Smooth muscle cell (in vitro differentiated cells): Measurements from ENCODE around the gene YKT6. TPM values are rescaled to one million over a fixed set of nuclear protein-coding genes. Genes with fewer than 3 reads are reported as not detected.

Source experiments
- DNase-seq: peaks from one replicate; lab custom pipeline; 2025; ENCODE audit not compliant: unreplicated experiment; lab: John Stamatoyannopoulos, UW
- H2AFZ ChIP-seq: fragments of 200-600 bp; sonication (generic); 2 replicates; pipeline ENCODE4 v1.6.0; 2016; ENCODE audit warnings: antibody characterized with exemption, low read depth, mild to moderate bottlenecking
- H3F3A ChIP-seq: fragments of 200-600 bp; sonication (generic); 2 replicates; pipeline ENCODE4 v1.6.0; 2017; ENCODE audit warnings: antibody characterized with exemption, low read depth
- H3K27ac ChIP-seq: fragments of 200-600 bp; sonication (generic); 2 replicates; pipeline ENCODE4 v1.5.1; 2016; ENCODE audit warnings: low read depth, mild to moderate bottlenecking
- H3K27me3 ChIP-seq: fragments of 200-600 bp; sonication (generic); 2 replicates; pipeline ENCODE4 v1.6.1; 2016; ENCODE audit warnings: low read depth, mild to moderate bottlenecking
- H3K36me3 ChIP-seq: fragments of 200-600 bp; sonication (generic); 2 replicates; pipeline ENCODE4 v1.5.1; 2016; ENCODE audit warnings: low read depth
- H3K4me1 ChIP-seq: fragments of 200-600 bp; sonication (generic); 2 replicates; pipeline ENCODE4 v1.5.1; 2016; ENCODE audit warnings: low read depth
- H3K4me2 ChIP-seq: fragments of 200-600 bp; sonication (generic); 2 replicates; pipeline ENCODE4 v1.6.0; 2016; ENCODE audit warnings: mild to moderate bottlenecking
- H3K4me3 ChIP-seq: fragments of 200-600 bp; sonication (generic); 2 replicates; pipeline ENCODE4 v1.5.1; 2016; ENCODE audit warnings: mild to moderate bottlenecking
- H3K79me2 ChIP-seq: fragments of 200-600 bp; sonication (generic); 2 replicates; pipeline ENCODE4 v1.6.0; 2016; ENCODE audit warnings: low read depth, mild to moderate bottlenecking
- H3K9ac ChIP-seq: fragments of 200-600 bp; sonication (generic); 2 replicates; pipeline ENCODE4 v1.6.0; 2016; ENCODE audit warnings: low read depth
- H3K9me3 ChIP-seq: fragments of 200-600 bp; sonication (generic); replicated peaks from 2 replicates; pipeline ENCODE4 v1.5.1; 2016; ENCODE audit warnings: low read depth
- H4K20me1 ChIP-seq: fragments of 200-600 bp; sonication (generic); 2 replicates; pipeline ENCODE4 v1.6.0; 2016; ENCODE audit warnings: low read depth
- CTCF ChIP-seq: fragments of 200-600 bp; sonication (generic); IDR thresholded peaks from 2 replicates; pipeline ENCODE4 v1.5.1; 2017; ENCODE audit warnings: borderline replicate concordance, mild to moderate bottlenecking, antibody characterized with exemption; ENCODE audit not compliant: insufficient read depth, poor library complexity, severe bottlenecking
- WGBS: methylation state at CpG from one replicate; pipeline ENCODE4 v1.1.7; 2016; ENCODE audit warnings: low lambda C conversion rate; 5-methylcytosine and 5-hydroxymethylcytosine counted together
- polyA plus RNA-seq: library from polyadenylated mRNA; unstranded; fragments of >200 nt; fragmentation: Nextera tagmentation; extraction: Ambion mirVana; gene quantifications from 2 replicates; pipeline ENCODE4 v1.2.1, GENCODE V29; 2016
- total RNA-seq: library from RNA; depleted of rRNA; stranded (reverse); fragments of >200 nt; gene quantifications from 2 replicates; pipeline ENCODE4 v1.2.3, GENCODE V29; 2014

Gene YKT6
- total and polyA plus RNA-seq, 2 experiments from 2014 or later, result 64.2 to 86.5 TPM

DNA sequence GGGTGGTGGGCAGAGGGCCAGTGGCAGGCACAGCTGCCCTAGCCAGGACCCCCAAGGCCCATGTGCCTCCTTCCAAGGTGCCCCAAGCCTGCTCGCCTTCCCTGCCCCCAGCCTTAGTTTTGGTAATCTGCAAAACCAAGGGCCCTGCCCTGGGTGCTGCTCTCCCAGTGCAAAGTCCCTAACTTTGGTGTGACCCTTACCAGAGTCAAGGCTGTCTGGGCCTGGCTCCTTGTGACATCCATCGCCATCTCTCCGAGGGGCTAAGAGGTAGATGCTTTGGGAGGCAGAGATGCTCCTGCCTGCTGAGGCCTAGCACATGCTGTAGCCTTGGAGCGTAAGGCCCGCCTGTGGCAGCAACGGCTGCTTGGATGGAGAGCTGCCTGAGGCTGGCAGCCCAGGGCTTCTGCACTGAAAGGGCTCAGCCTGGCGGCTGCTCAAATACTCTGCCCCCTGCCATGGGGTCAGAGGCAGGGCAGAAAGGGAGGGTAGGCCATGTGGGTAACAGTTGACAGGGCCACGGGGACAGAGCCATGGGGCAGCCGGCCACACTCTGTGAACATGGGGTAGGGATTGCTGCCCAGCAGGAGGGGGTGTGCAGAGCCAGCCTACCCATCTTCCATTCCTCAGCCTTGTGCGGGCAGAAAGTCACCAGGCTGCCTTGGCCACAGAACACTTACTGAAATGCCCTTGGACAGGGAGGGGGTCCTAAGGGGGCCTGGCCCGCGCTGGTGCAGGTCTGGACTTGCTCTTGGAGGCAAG lies 41.7 kb upstream of the YKT6 start:
- Histone ChIP-seq H3K36me3 (no peaks in the 10 kb centered on the region), H3K27me3 (no peaks in the 10 kb centered on the region)
- 95% methylated on average over 12 of the region's 12 CpGs for WGBS

GRCh38 chr7:44159824-44160630 lies 40.8 kb upstream of the YKT6 start:
- WGBS, result 75% methylated on average over 5 of the region's 5 CpGs
- no peak for TF ChIP-seq CTCF

More for the DNA sequence above, 41.7 kb upstream of the YKT6 start:
- H3K9ac ChIP-seq, result no peak overlapping the region
- H3F3A ChIP-seq, result no peaks in the 10 kb centered on the region
- H3K4me1 ChIP-seq, result peaks cover 8% of the 10 kb centered on the region
- DNase-seq, result no peak
- H3K4me2 ChIP-seq, result no peak overlapping the region
- no peak overlapping the region for H3K27ac ChIP-seq
- H2AFZ ChIP-seq, result no peak overlapping the region
- no peak overlapping the region for H3K4me3 ChIP-seq
- TF ChIP-seq CTCF, result no peak
- H3K79me2 ChIP-seq, result no peaks in the 10 kb centered on the region
- H4K20me1 ChIP-seq, result no peaks in the 10 kb centered on the region
- no peaks in the 10 kb centered on the region for H3K9me3 ChIP-seq

DNA sequence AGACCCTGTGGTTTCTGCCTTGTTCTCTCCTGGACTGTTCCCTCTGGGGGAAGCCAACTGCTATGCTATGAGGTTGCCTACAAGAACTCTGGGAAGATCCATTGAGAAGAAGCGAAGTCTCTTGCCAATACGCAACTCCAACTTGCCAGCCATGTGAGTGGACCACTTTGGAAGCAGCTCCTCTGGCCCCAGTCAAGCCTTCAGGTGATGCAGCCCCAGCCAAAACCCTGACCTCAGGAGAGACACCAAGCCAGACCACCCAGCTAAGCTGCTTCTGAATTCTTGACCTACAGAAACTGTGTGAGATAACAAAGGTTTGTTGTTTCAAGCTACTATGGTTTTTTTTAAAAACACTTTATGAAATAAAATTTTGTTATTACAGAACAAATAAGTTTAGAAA lies 39.4 kb upstream of the YKT6 start:
- H3K9me3 ChIP-seq, result no peaks in the 10 kb centered on the region
- 96% methylated on average over 2 of the region's 2 CpGs for WGBS
- H3K4me3 ChIP-seq, result no peak overlapping the region
- H3K27ac ChIP-seq, result no peak overlapping the region
- no peak for DNase-seq
- no peaks in the 10 kb centered on the region for H3K79me2 ChIP-seq
- H3K4me2 ChIP-seq, result no peak overlapping the region
- peaks cover 11% of the 10 kb centered on the region for H3K4me1 ChIP-seq
- H3K9ac ChIP-seq, result no peak overlapping the region
- H3F3A ChIP-seq, result peaks cover 6% of the 10 kb centered on the region
- no peaks in the 10 kb centered on the region for H3K27me3 ChIP-seq
- no peaks in the 10 kb centered on the region for H3K36me3 ChIP-seq
- H2AFZ ChIP-seq, result no peak overlapping the region
- no peak for TF ChIP-seq CTCF
- H4K20me1 ChIP-seq, result no peaks in the 10 kb centered on the region

More at GRCh38 chr7:44159824-44160630, 40.8 kb upstream of the YKT6 start:
- Histone ChIP-seq H3K4me2 (no peak overlapping the region), H3K27me3 (no peaks in the 10 kb centered on the region), H2AFZ (no peak overlapping the region), H3K9ac (no peak overlapping the region), H4K20me1 (no peaks in the 10 kb centered on the region), H3K4me3 (no peak overlapping the region), H3K9me3 (no peaks in the 10 kb centered on the region), H3F3A (peaks cover 6% of the 10 kb centered on the region), H3K36me3 (no peaks in the 10 kb centered on the region), H3K79me2 (no peaks in the 10 kb centered on the region), H3K4me1 (peaks cover 11% of the 10 kb centered on the region), H3K27ac (no peak overlapping the region)
- no peak for DNase-seq
